IMR-90 (cell line): ENCODE measurements around the gene ITGA1. TPM values are rescaled to one million over a fixed set of nuclear protein-coding genes. Genes with fewer than 3 reads are reported as not detected.

Experiments
- ATAC-seq: fragments of 200-7000 bp; cut with Tn5 transposase; 2 replicates; pipeline ENCODE4 v1.9.1; 2020; ENCODE audit warnings: low read depth, mild to moderate bottlenecking, moderate library complexity
- BruUV-seq: library from RNA; stranded (reverse); fragments of 400-500 nt; replicated peaks from 2 replicates; lab custom pipeline; 2021; lab: Mats Ljungman, UMichigan
- CTCF ChIA-PET: fragments of 300-600 bp; formaldehyde crosslinking; extraction: SDS; loops from one replicate; lab custom pipeline; 2021; ENCODE audit warnings: antibody characterized with exemption; lab: Yijun Ruan, JAX
- POLR2A ChIA-PET: fragments of 300-600 bp; sonication (Branson Sonifier 250); formaldehyde crosslinking; loops from one replicate; lab custom pipeline; 2022; ENCODE audit warnings: antibody characterized with exemption; ENCODE audit not compliant: unreplicated experiment; lab: Charles Lee
- DNase-seq: peaks from one replicate; pipeline ENCODE4 v3.0.0; 2013
- H2AFZ ChIP-seq: replicated peaks from 2 replicates; pipeline ENCODE3; 2013; ENCODE audit warnings: low read length, mild to moderate bottlenecking; ENCODE audit not compliant: poor library complexity
- H2AK5ac ChIP-seq: 2 replicates; pipeline ENCODE4 v1.6.1; 2013; ENCODE audit warnings: low read depth, low read length, inconsistent platforms
- H2AK9ac ChIP-seq: replicated peaks from 2 replicates; pipeline ENCODE3; 2013; ENCODE audit warnings: mild to moderate bottlenecking, low read depth, low read length, moderate library complexity; ENCODE audit not compliant: poor library complexity
- H2BK120ac ChIP-seq: 2 replicates; pipeline ENCODE4 v1.6.1; 2013; ENCODE audit warnings: low read depth, low read length, inconsistent platforms
- H2BK15ac ChIP-seq: 3 replicates; pipeline ENCODE4 v1.6.1; 2013; ENCODE audit warnings: low read depth, low read length, inconsistent platforms
- H2BK20ac ChIP-seq: 2 replicates; pipeline ENCODE4 v1.6.1; 2013; ENCODE audit warnings: low read depth, mild to moderate bottlenecking, inconsistent platforms, low read length, moderate library complexity
- H2BK5ac ChIP-seq: 2 replicates; pipeline ENCODE4 v1.6.1; 2013; ENCODE audit warnings: mild to moderate bottlenecking, low read depth, low read length, inconsistent platforms; ENCODE audit not compliant: poor library complexity, severe bottlenecking
- H3K14ac ChIP-seq: replicated peaks from 2 replicates; pipeline ENCODE4 v1.6.1; 2013; ENCODE audit warnings: low read depth, low read length, inconsistent platforms
- H3K18ac ChIP-seq: 2 replicates; pipeline ENCODE4 v1.6.1; 2013; ENCODE audit warnings: low read depth, low read length, control low read depth
- H3K23ac ChIP-seq: 2 replicates; pipeline ENCODE4 v1.6.1; 2013; ENCODE audit warnings: low read depth, low read length, inconsistent platforms
- H3K27ac ChIP-seq: 2 replicates; pipeline ENCODE4 v1.5.1; 2013; ENCODE audit warnings: mild to moderate bottlenecking, control low read depth, low read length; ENCODE audit not compliant: insufficient read depth
- H3K27me3 ChIP-seq: 2 replicates; pipeline ENCODE4 v1.6.1; 2013; ENCODE audit warnings: low read length; ENCODE audit not compliant: control insufficient read depth, insufficient read depth
- H3K36me3 ChIP-seq: 2 replicates; pipeline ENCODE4 v1.6.1; 2013; ENCODE audit warnings: low read length, mixed read lengths; ENCODE audit not compliant: control insufficient read depth, insufficient read depth
- H3K4ac ChIP-seq: 2 replicates; pipeline ENCODE4 v1.6.1; 2013; ENCODE audit warnings: low read depth, low read length, inconsistent platforms
- H3K4me1 ChIP-seq: 2 replicates; pipeline ENCODE4 v1.6.1; 2013; ENCODE audit warnings: low read length, mixed read lengths; ENCODE audit not compliant: control insufficient read depth, insufficient read depth
- H3K4me2 ChIP-seq: 2 replicates; pipeline ENCODE4 v1.6.1; 2013; ENCODE audit warnings: low read depth, mild to moderate bottlenecking, control low read depth, low read length, moderate library complexity
- H3K4me3 ChIP-seq: 2 replicates; pipeline ENCODE4 v1.5.1; 2013; ENCODE audit warnings: low read depth, mild to moderate bottlenecking, control low read depth, low read length, moderate library complexity; ENCODE audit not compliant: insufficient read depth
- H3K56ac ChIP-seq: 2 replicates; pipeline ENCODE4 v1.6.1; 2013; ENCODE audit warnings: low read length, inconsistent platforms; ENCODE audit not compliant: insufficient read depth; ENCODE audit errors: extremely low read depth
- H3K79me1 ChIP-seq, 2 experiments: 2 replicates each; pipeline ENCODE4 v1.6.1; 2013; ENCODE audit warnings: low read length in 2 of 2, inconsistent platforms in 1 of 2, low read depth in 1 of 2
- H3K9ac ChIP-seq: 2 replicates; pipeline ENCODE4 v1.6.1; 2013; ENCODE audit warnings: low read depth, low read length, control low read depth
- H3K9me1 ChIP-seq: 2 replicates; pipeline ENCODE4 v1.6.1; 2013; ENCODE audit warnings: low read length, inconsistent platforms; ENCODE audit not compliant: insufficient read depth
- H3K9me3 ChIP-seq: 2 replicates; pipeline ENCODE4 v1.6.1; 2013; ENCODE audit warnings: low read length; ENCODE audit not compliant: control insufficient read depth, insufficient read depth
- H4K20me1 ChIP-seq: 2 replicates; pipeline ENCODE4 v1.6.1; 2013; ENCODE audit warnings: low read length, inconsistent platforms; ENCODE audit not compliant: insufficient read depth
- H4K5ac ChIP-seq: 2 replicates; pipeline ENCODE4 v1.6.1; 2013; ENCODE audit warnings: mild to moderate bottlenecking, low read depth, low read length, control low read depth
- H4K8ac ChIP-seq, 2 experiments: 2 replicates each; pipeline ENCODE4 v1.6.1; 2013; ENCODE audit warnings: low read depth in 2 of 2, low read length in 2 of 2, control low read depth in 1 of 2, inconsistent platforms in 1 of 2
- H4K91ac ChIP-seq: 2 replicates; pipeline ENCODE4 v1.6.1; 2013; ENCODE audit warnings: low read depth, low read length, inconsistent platforms; ENCODE audit not compliant: insufficient read depth
- BHLHE40 ChIP-seq: fragments of 150-350 bp; IDR thresholded peaks from 2 replicates; pipeline ENCODE4 v1.6.1; 2016; ENCODE audit warnings: mild to moderate bottlenecking, low read depth, low read length
- CEBPB ChIP-seq: IDR thresholded peaks from 2 replicates; pipeline ENCODE4 v1.6.1; 2012; ENCODE audit warnings: low read depth, low read length, improper control_type of control experiment
- CHD1 ChIP-seq: IDR thresholded peaks from 2 replicates; pipeline ENCODE4 v1.6.1; 2012; ENCODE audit warnings: low read depth, low read length, improper control_type of control experiment
- FOS ChIP-seq: fragments of 150-350 bp; IDR thresholded peaks from 2 replicates; pipeline ENCODE4 v1.6.1; 2016; ENCODE audit warnings: low read depth, low read length
- MAFK ChIP-seq: IDR thresholded peaks from 2 replicates; pipeline ENCODE4 v1.6.1; 2012; ENCODE audit warnings: low read depth, low read length, improper control_type of control experiment
- MAZ ChIP-seq: IDR thresholded peaks from 2 replicates; pipeline ENCODE4 v1.6.1; 2012; ENCODE audit warnings: low read depth, mild to moderate bottlenecking, low read length, improper control_type of control experiment, moderate library complexity, borderline replicate concordance
- MXI1 ChIP-seq: IDR thresholded peaks from 2 replicates; pipeline ENCODE4 v1.6.1; 2012; ENCODE audit warnings: low read depth, mild to moderate bottlenecking, low read length, moderate library complexity, borderline replicate concordance
- NFE2L2 ChIP-seq: fragments of 150-350 bp; IDR thresholded peaks from 2 replicates; pipeline ENCODE4 v1.6.1; 2016; ENCODE audit warnings: low read depth, mild to moderate bottlenecking, low read length
- POLR2A ChIP-seq: IDR thresholded peaks from 2 replicates; pipeline ENCODE4 v1.6.1; 2012; ENCODE audit warnings: mild to moderate bottlenecking, low read depth, low read length
- RAD21 ChIP-seq: IDR thresholded peaks from 2 replicates; pipeline ENCODE4 v1.6.1; 2012; ENCODE audit warnings: low read length, improper control_type of control experiment
- RCOR1 ChIP-seq: IDR thresholded peaks from 2 replicates; pipeline ENCODE4 v1.6.1; 2012; ENCODE audit warnings: mild to moderate bottlenecking, low read length, improper control_type of control experiment; ENCODE audit not compliant: insufficient replicate concordance
- RFX5 ChIP-seq: IDR thresholded peaks from 2 replicates; pipeline ENCODE4 v1.8.0; 2012; ENCODE audit warnings: low read depth, mild to moderate bottlenecking, low read length, moderate library complexity
- SMC3 ChIP-seq: fragments of 150-350 bp; IDR thresholded peaks from 2 replicates; pipeline ENCODE4 v1.6.1; 2016; ENCODE audit warnings: low read depth, mild to moderate bottlenecking, antibody characterized with exemption, low read length, moderate library complexity
- WGBS, 2 experiments: methylation state at CpG; one replicate each; pipeline versions ENCODE4 v1.1.5 to v1.1.7; 2013; ENCODE audit warnings: missing lambda C conversion rate in 2 of 2; ENCODE audit not compliant: insufficient read length in 1 of 2; ENCODE audit errors: extremely low coverage in 2 of 2; 5-methylcytosine and 5-hydroxymethylcytosine counted together
- dilution Hi-C: fragments of 300-500 bp; cut with HindIII; formaldehyde crosslinking; loops from one replicate; pipeline ENCODE4 v1.14.3; 2018; ENCODE audit warnings: low sequenced_read_pairs; ENCODE audit not compliant: unreplicated experiment
- in situ Hi-C: fragments of 300-500 bp; cut with MboI; formaldehyde crosslinking; loops from 3 replicates; pipeline ENCODE4 v1.14.3; 2019; ENCODE audit warnings: low sequenced_read_pairs, inconsistent platforms, mixed read lengths
- intact Hi-C: fragments of 100-400 bp; cut with micrococcal nuclease; formaldehyde crosslinking; loops from 2 replicates; pipeline ENCODE4 v1.10.0; 2022
- polyA plus RNA-seq, 3 experiments: library from polyadenylated mRNA; depleted of rRNA; stranded (reverse); fragments of >200 nt; gene quantifications; 2 replicates each; pipeline ENCODE4 v1.2.3, GENCODE V29; 2012; ENCODE audit warnings: low replicate concordance in 1 of 3
- total RNA-seq: library from RNA; depleted of rRNA; stranded (reverse); fragments of >200 nt; gene quantifications from 2 replicates; pipeline ENCODE4 v1.2.3, GENCODE V29; 2012
- TF ChIP-seq, protein P1 (sequence below): fragments of 150-350 bp; IDR thresholded peaks from 2 replicates; pipeline ENCODE4 v1.6.1; 2016; ENCODE audit warnings: low read depth, mild to moderate bottlenecking, low read length, moderate library complexity, borderline replicate concordance
- TF ChIP-seq, protein P2 (sequence below): fragments of 150-350 bp; IDR thresholded peaks from 2 replicates; pipeline ENCODE4 v1.6.1; 2017; ENCODE audit warnings: mild to moderate bottlenecking, antibody characterized with exemption, low read length, low read depth
- TF ChIP-seq, protein P3 (sequence below): conservative IDR thresholded peaks from 2 replicates; pipeline ENCODE4 v1.5.1; 2012; ENCODE audit warnings: mild to moderate bottlenecking, low read depth, low read length, improper control_type of control experiment

The ITGA1 gene
- total and polyA plus RNA-seq, 2 of the 4 experiments (the other 2 are of a cell fraction): 22.3 to 95.2 TPM

DNA sequence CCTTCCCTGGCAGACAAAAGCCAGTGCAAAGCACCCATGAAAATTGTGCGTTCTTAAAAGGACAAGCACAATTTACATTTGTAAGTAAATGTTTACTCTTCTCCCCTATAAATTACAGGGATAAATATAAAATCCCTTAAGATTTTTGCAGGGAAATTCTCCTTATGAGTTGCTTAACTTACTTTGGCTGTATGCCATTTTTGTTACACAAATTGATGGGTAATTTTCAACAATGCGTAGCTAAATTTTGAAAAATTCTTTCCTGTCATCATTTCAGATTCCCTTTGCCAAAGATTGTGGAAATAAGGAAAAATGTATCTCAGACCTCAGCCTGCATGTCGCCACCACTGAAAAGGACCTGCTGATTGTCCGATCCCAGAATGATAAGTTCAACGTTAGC lies 137.3 kb downstream of the ITGA1 start:
- no CpG with 5 or more reads among the region's 5 CpGs for WGBS, 2 experiments
- Histone ChIP-seq H3K36me3 (peaks cover 24% of the 10 kb centered on the region), H2AK9ac (no peak overlapping the region), H3K27me3 (no peaks in the 10 kb centered on the region), H2AK5ac (no peak overlapping the region), H3K4me2 (no peak overlapping the region), H4K5ac (no peak overlapping the region), H4K91ac (no peak overlapping the region), H3K9ac (no peak overlapping the region), H3K4ac (no peak overlapping the region), H2BK5ac (no peak overlapping the region), H3K9me3 (no peaks in the 10 kb centered on the region), H4K8ac (no peak overlapping the region), H3K23ac (no peak overlapping the region), H3K56ac (no peak overlapping the region), H2BK20ac (no peak overlapping the region), H3K27ac (no peak overlapping the region), H4K20me1 (no peaks in the 10 kb centered on the region), H3K14ac (no peak overlapping the region), H3K4me3 (no peak overlapping the region), H3K18ac (no peak overlapping the region), H3K4me1 (peaks cover 2% of the 10 kb centered on the region; the same call in 1 of the 2 replicates), H3K9me1 (peaks cover 12% of the 10 kb centered on the region; the same call in 1 of the 2 replicates), H3K79me1 (peaks cover 3 to 8% of the 10 kb centered on the region in 2 experiments; a peak in 2 of 4 replicates), H2BK15ac (no peak overlapping the region), H2AFZ (no peak overlapping the region), H2BK120ac (no peak overlapping the region)
- in situ Hi-C loops (no loop called here), dilution Hi-C loops (no loop called here), intact Hi-C loops (no loop called here)
- no TSS peak for BruUV-seq
- POLR2A ChIA-PET: no interaction called here
- ATAC-seq (no peak), DNase-seq (no peak)
- CTCF ChIA-PET: no interaction called here
- no peak for TF ChIP-seq MAFK
- TF ChIP-seq RFX5: no peak
- TF ChIP-seq, protein P1, sequence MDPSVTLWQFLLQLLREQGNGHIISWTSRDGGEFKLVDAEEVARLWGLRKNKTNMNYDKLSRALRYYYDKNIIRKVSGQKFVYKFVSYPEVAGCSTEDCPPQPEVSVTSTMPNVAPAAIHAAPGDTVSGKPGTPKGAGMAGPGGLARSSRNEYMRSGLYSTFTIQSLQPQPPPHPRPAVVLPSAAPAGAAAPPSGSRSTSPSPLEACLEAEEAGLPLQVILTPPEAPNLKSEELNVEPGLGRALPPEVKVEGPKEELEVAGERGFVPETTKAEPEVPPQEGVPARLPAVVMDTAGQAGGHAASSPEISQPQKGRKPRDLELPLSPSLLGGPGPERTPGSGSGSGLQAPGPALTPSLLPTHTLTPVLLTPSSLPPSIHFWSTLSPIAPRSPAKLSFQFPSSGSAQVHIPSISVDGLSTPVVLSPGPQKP: no peak
- TF ChIP-seq FOS: no peak
- no peak for TF ChIP-seq RAD21
- TF ChIP-seq NFE2L2: no peak
- TF ChIP-seq CEBPB: no peak
- no peak for TF ChIP-seq MAZ
- TF ChIP-seq CHD1: no peak
- no peak for TF ChIP-seq BHLHE40
- TF ChIP-seq SMC3: no peak
- TF ChIP-seq MXI1: no peak
- no peak for TF ChIP-seq RCOR1
- TF ChIP-seq POLR2A: no peak
- TF ChIP-seq, protein P2, sequence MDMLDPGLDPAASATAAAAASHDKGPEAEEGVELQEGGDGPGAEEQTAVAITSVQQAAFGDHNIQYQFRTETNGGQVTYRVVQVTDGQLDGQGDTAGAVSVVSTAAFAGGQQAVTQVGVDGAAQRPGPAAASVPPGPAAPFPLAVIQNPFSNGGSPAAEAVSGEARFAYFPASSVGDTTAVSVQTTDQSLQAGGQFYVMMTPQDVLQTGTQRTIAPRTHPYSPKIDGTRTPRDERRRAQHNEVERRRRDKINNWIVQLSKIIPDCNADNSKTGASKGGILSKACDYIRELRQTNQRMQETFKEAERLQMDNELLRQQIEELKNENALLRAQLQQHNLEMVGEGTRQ: no peak
- TF ChIP-seq, protein P3, sequence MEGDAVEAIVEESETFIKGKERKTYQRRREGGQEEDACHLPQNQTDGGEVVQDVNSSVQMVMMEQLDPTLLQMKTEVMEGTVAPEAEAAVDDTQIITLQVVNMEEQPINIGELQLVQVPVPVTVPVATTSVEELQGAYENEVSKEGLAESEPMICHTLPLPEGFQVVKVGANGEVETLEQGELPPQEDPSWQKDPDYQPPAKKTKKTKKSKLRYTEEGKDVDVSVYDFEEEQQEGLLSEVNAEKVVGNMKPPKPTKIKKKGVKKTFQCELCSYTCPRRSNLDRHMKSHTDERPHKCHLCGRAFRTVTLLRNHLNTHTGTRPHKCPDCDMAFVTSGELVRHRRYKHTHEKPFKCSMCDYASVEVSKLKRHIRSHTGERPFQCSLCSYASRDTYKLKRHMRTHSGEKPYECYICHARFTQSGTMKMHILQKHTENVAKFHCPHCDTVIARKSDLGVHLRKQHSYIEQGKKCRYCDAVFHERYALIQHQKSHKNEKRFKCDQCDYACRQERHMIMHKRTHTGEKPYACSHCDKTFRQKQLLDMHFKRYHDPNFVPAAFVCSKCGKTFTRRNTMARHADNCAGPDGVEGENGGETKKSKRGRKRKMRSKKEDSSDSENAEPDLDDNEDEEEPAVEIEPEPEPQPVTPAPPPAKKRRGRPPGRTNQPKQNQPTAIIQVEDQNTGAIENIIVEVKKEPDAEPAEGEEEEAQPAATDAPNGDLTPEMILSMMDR: no peak
